SK-N-SH (cell line): ENCODE measurements around the gene UTP14C. TPM values are rescaled to one million over a fixed set of nuclear protein-coding genes. Genes with fewer than 3 reads are reported as not detected.

Experiments
- CTCF ChIA-PET: fragments of 300-600, 350-600 bp; formaldehyde crosslinking; extraction: SDS; loops from one replicate; lab custom pipeline; 2021; lab: Yijun Ruan, JAX
- POLR2A ChIA-PET: fragments of 350-600 bp; sonication (Branson Sonifier 250); formaldehyde crosslinking; extraction: SDS; loops from one replicate; lab custom pipeline; 2020; ENCODE audit warnings: antibody characterized with exemption, inconsistent platforms; lab: Yijun Ruan, JAX
- DNase-seq: peaks from one replicate; pipeline ENCODE4 v3.0.0; 2012
- H2AFZ ChIP-seq: fragments of 200-600 bp; sonication (generic); 2 replicates; pipeline ENCODE4 v1.8.1; 2016; ENCODE audit warnings: antibody characterized with exemption, mild to moderate bottlenecking, low read depth
- H3F3A ChIP-seq: fragments of 200-600 bp; sonication (generic); replicated peaks from 2 replicates; pipeline ENCODE3; 2016; ENCODE audit warnings: antibody characterized with exemption, mild to moderate bottlenecking; ENCODE audit not compliant: insufficient read depth
- H3K27ac ChIP-seq, 2 experiments: fragments of 200-500 bp in 1 of 2; fragments of 200-600 bp in 1 of 2; sonication (Bioruptor generic) in 1 of 2; sonication (generic), shearing (Covaris generic) in 1 of 2; 2 replicates each; pipeline versions ENCODE4 v1.5.1 to v1.6.1; 2014 to 2016; ENCODE audit warnings: low read depth in 2 of 2, inconsistent platforms in 1 of 2, low read length in 1 of 2, mild to moderate bottlenecking in 1 of 2, mixed read lengths in 1 of 2
- H3K27me3 ChIP-seq: fragments of 200-600 bp; sonication (generic), shearing (Covaris generic); 2 replicates; pipeline ENCODE4 v1.6.1; 2016; ENCODE audit warnings: mixed run types; ENCODE audit not compliant: insufficient read depth
- H3K36me3 ChIP-seq, 2 experiments: fragments of 200-500 bp in 1 of 2; fragments of 200-600 bp in 1 of 2; sonication (Bioruptor generic) in 1 of 2; sonication (generic) in 1 of 2; replicated peaks in 1 of 2; 2 replicates each; pipeline versions ENCODE3 to v1.5.1; 2014 to 2016; ENCODE audit warnings: low read length in 1 of 2, mild to moderate bottlenecking in 1 of 2; ENCODE audit not compliant: insufficient read depth in 2 of 2, control insufficient read depth in 1 of 2
- H3K4me1 ChIP-seq, 2 experiments: fragments of 200-500 bp in 1 of 2; fragments of 200-600 bp in 1 of 2; sonication (Bioruptor generic) in 1 of 2; sonication (generic), shearing (Covaris generic) in 1 of 2; 2 replicates each; pipeline versions ENCODE4 v1.5.1 to v1.6.1; 2014 to 2016; ENCODE audit warnings: low read depth in 1 of 2, low read length in 1 of 2, mixed run types in 1 of 2; ENCODE audit not compliant: insufficient read depth in 2 of 2, control insufficient read depth in 1 of 2
- H3K4me2 ChIP-seq: fragments of 200-600 bp; sonication (generic), shearing (Covaris generic); 2 replicates; pipeline ENCODE4 v1.6.1; 2017; ENCODE audit warnings: mixed run types
- H3K4me3 ChIP-seq, 2 experiments: fragments of 200-500 bp in 1 of 2; fragments of 200-600 bp in 1 of 2; sonication (Bioruptor generic) in 1 of 2; sonication (generic), shearing (Covaris generic) in 1 of 2; 2 replicates each; pipeline versions ENCODE4 v1.5.1 to v1.8.1; 2014 to 2016; ENCODE audit warnings: low read depth in 2 of 2, inconsistent platforms in 1 of 2, low read length in 1 of 2, mild to moderate bottlenecking in 1 of 2, mixed read lengths in 1 of 2, moderate library complexity in 1 of 2
- H3K79me2 ChIP-seq: fragments of 200-600 bp; sonication (generic); 2 replicates; pipeline ENCODE4 v1.8.1; 2017; ENCODE audit warnings: mild to moderate bottlenecking; ENCODE audit not compliant: insufficient read depth
- H3K9ac ChIP-seq: fragments of 200-600 bp; sonication (generic); 2 replicates; pipeline ENCODE4 v1.6.1; 2017; ENCODE audit warnings: mixed run types
- H3K9me2 ChIP-seq: fragments of 200-600 bp; sonication (generic); 2 replicates; pipeline ENCODE4 v1.6.1; 2017; ENCODE audit warnings: mixed run types
- H3K9me3 ChIP-seq: fragments of 200-600 bp; sonication (generic); 2 replicates; pipeline ENCODE4 v1.6.1; 2017; ENCODE audit warnings: mixed run types, mild to moderate bottlenecking, moderate library complexity
- H4K20me1 ChIP-seq: fragments of 200-600 bp; sonication (generic); 2 replicates; pipeline ENCODE4 v1.6.1; 2017; ENCODE audit warnings: mild to moderate bottlenecking, mixed run types; ENCODE audit not compliant: insufficient read depth
- CHD2 ChIP-seq: fragments of 150-350 bp; IDR thresholded peaks from 2 replicates; pipeline ENCODE4 v1.6.1; 2018; ENCODE audit warnings: low read length; ENCODE audit not compliant: partially characterized antibody
- ELF1 ChIP-seq: IDR thresholded peaks from 2 replicates; pipeline ENCODE4 v1.4.0; 2012
- FOSL2 ChIP-seq: IDR thresholded peaks from 2 replicates; pipeline ENCODE4 v1.4.0; 2012; ENCODE audit warnings: low read depth, mild to moderate bottlenecking, moderate library complexity, borderline replicate concordance
- GATA2 ChIP-seq: sonication (generic); formaldehyde crosslinking; IDR thresholded peaks from 2 replicates; pipeline ENCODE4 v1.5.0; 2020; ENCODE audit warnings: mild to moderate bottlenecking, missing genetic modification reagents
- MEF2A ChIP-seq: IDR thresholded peaks from 2 replicates; pipeline ENCODE4 v1.4.0; 2012; ENCODE audit warnings: low read depth, borderline replicate concordance
- MXI1 ChIP-seq: IDR thresholded peaks from 2 replicates; pipeline ENCODE4 v1.6.1; 2012; ENCODE audit warnings: mild to moderate bottlenecking, low read depth, low read length, improper control_type of control experiment
- RAD21 ChIP-seq: IDR thresholded peaks from 2 replicates; pipeline ENCODE4 v1.6.1; 2012; ENCODE audit warnings: mild to moderate bottlenecking, low read length
- RCOR1 ChIP-seq: fragments of 150-350 bp; IDR thresholded peaks from 2 replicates; pipeline ENCODE4 v1.6.1; 2017; ENCODE audit warnings: antibody characterized with exemption, low read length
- REST ChIP-seq: IDR thresholded peaks from 2 replicates; pipeline ENCODE4 v1.6.1; 2012; ENCODE audit warnings: mild to moderate bottlenecking, low read depth, low read length, moderate library complexity
- RXRA ChIP-seq: IDR thresholded peaks from 2 replicates; pipeline ENCODE4 v1.4.0; 2012; ENCODE audit warnings: low read depth, mild to moderate bottlenecking, borderline replicate concordance
- TAF1 ChIP-seq: IDR thresholded peaks from 2 replicates; pipeline ENCODE4 v1.6.1; 2012; ENCODE audit warnings: low read depth, mild to moderate bottlenecking, low read length, moderate library complexity, borderline replicate concordance
- TEAD4 ChIP-seq: IDR thresholded peaks from 2 replicates; pipeline ENCODE4 v1.4.0; 2012; ENCODE audit warnings: mild to moderate bottlenecking, borderline replicate concordance; ENCODE audit not compliant: insufficient read depth
- USF1 ChIP-seq: IDR thresholded peaks from 2 replicates; pipeline ENCODE4 v1.4.0; 2012; ENCODE audit warnings: low read depth, borderline replicate concordance
- YY1 ChIP-seq: IDR thresholded peaks from 2 replicates; pipeline ENCODE4 v1.4.0; 2012; ENCODE audit warnings: low read depth, mild to moderate bottlenecking
- ZBTB33 ChIP-seq: IDR thresholded peaks from 2 replicates; pipeline ENCODE4 v1.4.0; 2012; ENCODE audit warnings: low read depth, borderline replicate concordance
- WGBS: methylation state at CpG from one replicate; pipeline ENCODE4 v1.1.6; 2017; ENCODE audit warnings: low lambda C conversion rate; 5-methylcytosine and 5-hydroxymethylcytosine counted together
- polyA plus RNA-seq, 3 experiments: library from polyadenylated mRNA; depleted of rRNA; stranded (reverse); fragments of >200 nt; gene quantifications; 2 replicates each; pipeline ENCODE4 v1.2.3, GENCODE V29; 2012

The UTP14C gene
- polyA plus RNA-seq, 1 of the 3 experiments (the other 2 are of a cell fraction), result 5.1 TPM

- Histone ChIP-seq H3K36me3 (no peaks in the 10 kb centered on the region), H3K79me2 (no peaks in the 10 kb centered on the region), H3K4me3 (no peak overlapping the region), H3K27me3 (no peaks in the 10 kb centered on the region), H3F3A (no peaks in the 10 kb centered on the region), H4K20me1 (no peaks in the 10 kb centered on the region), H3K9ac (no peak overlapping the region)
- WGBS, result 51% methylated on average over 6 of the region's 9 CpGs
- TF ChIP-seq RAD21, result no peak
- TF ChIP-seq YY1, result no peak
- TF ChIP-seq ZBTB33, result no peak
- no peak for TF ChIP-seq RCOR1
- TF ChIP-seq TEAD4, result no peak
- TF ChIP-seq CHD2, result no peak
- no peak for TF ChIP-seq GATA2 (CRISPR knock-in tag)
- TF ChIP-seq RXRA, result no peak
- no peak for TF ChIP-seq ELF1
- no peak for TF ChIP-seq MEF2A
- no peak for TF ChIP-seq FOSL2
- no peak for TF ChIP-seq REST
- TF ChIP-seq TAF1, result no peak
- no peak for TF ChIP-seq MXI1
- TF ChIP-seq USF1, result no peak
- TF ChIP-seq, all 33 proteins: peak for 0
- CTCF ChIA-PET, result no interaction called here
- Histone ChIP-seq H3K9me3 (no peaks in the 10 kb centered on the region), H3K4me2 (no peak overlapping the region), H2AFZ (no peak overlapping the region), H3K4me1 (no peaks in the 10 kb centered on the region; a peak in 1 of 4 replicates), H3K27ac (no peak overlapping the region), H3K9me2 (no peaks in the 10 kb centered on the region)
- POLR2A ChIA-PET, result no interaction called here
- DNase-seq, result no peak
Observed at GRCh38 chr13:51995677-51996551, 28.6 kb upstream of the UTP14C start.
